GM12878 (cell line): ENCODE measurements around the gene CETN1. TPM values are rescaled to one million over a fixed set of nuclear protein-coding genes. Genes with fewer than 3 reads are reported as not detected.

Experiments used
- ATAC-seq: fragments of 200-7000 bp; cut with Tn5 transposase; 3 replicates; pipeline ENCODE4 v1.9.1; 2020; ENCODE audit warnings: mild to moderate bottlenecking, moderate library complexity
- BruUV-seq: library from RNA; stranded (reverse); fragments of 400-500 nt; replicated peaks from 2 replicates; lab custom pipeline; 2021; lab: Mats Ljungman, UMichigan
- CTCF ChIA-PET: fragments of 300-600 bp; sonication (Branson Sonifier 250); formaldehyde crosslinking; extraction: SDS; loops from one replicate; lab custom pipeline; 2021; ENCODE audit warnings: inconsistent platforms; lab: Yijun Ruan, JAX
- POLR2A ChIA-PET: fragments of 350-600 bp; formaldehyde crosslinking; extraction: SDS; loops from one replicate; lab custom pipeline; 2021; ENCODE audit warnings: inconsistent platforms; lab: Charles Lee
- RAD21 ChIA-PET: fragments of 300-600 bp; sonication (Branson Sonifier 250); formaldehyde crosslinking; loops from one replicate; lab custom pipeline; 2023; ENCODE audit warnings: antibody characterized with exemption; ENCODE audit not compliant: unreplicated experiment; lab: Charles Lee
- SMC1A ChIA-PET: fragments of 300-600 bp; sonication (Branson Sonifier 250); formaldehyde crosslinking; loops from one replicate; lab custom pipeline; 2023; ENCODE audit not compliant: unreplicated experiment, uncharacterized antibody; lab: Charles Lee
- DNase-seq: peaks from one replicate; pipeline ENCODE4 v3.0.0-alpha.2; 2011; ENCODE audit warnings: low read depth, low spot score
- FAIRE-seq: peaks from 3 replicates; lab custom pipeline; 2011; peaks lifted over from hg19 to GRCh38; lab: Jason Lieb, UNC
- H2AFZ ChIP-seq: 2 replicates; pipeline ENCODE4 v1.6.0; 2011; ENCODE audit warnings: low read depth, low read length, control low read depth; ENCODE audit not compliant: control insufficient read depth
- H3K27ac ChIP-seq: 2 replicates; pipeline ENCODE4 v1.5.1; 2011; ENCODE audit warnings: control low read depth; ENCODE audit not compliant: control insufficient read depth, insufficient read depth
- H3K27me3 ChIP-seq, 2 experiments: replicated peaks in 1 of 2; 2 replicates each; pipeline versions ENCODE4 v1.6.0 to v1.6.1; 2011; ENCODE audit warnings: low read length in 1 of 2; ENCODE audit not compliant: control insufficient read depth in 2 of 2, insufficient read depth in 2 of 2
- H3K36me3 ChIP-seq, 2 experiments: 2 replicates each; pipeline ENCODE4 v1.5.1; 2011; ENCODE audit warnings: low read length in 1 of 2; ENCODE audit not compliant: control insufficient read depth in 2 of 2, insufficient read depth in 2 of 2
- H3K4me1 ChIP-seq: 2 replicates; pipeline ENCODE4 v1.6.1; 2011; ENCODE audit warnings: mild to moderate bottlenecking, low read length, moderate library complexity, mixed read lengths; ENCODE audit not compliant: control insufficient read depth, insufficient read depth
- H3K4me2 ChIP-seq: 2 replicates; pipeline ENCODE4 v1.6.0; 2011; ENCODE audit warnings: control low read depth; ENCODE audit not compliant: control insufficient read depth, insufficient read depth
- H3K4me3 ChIP-seq: fragments of 200-600 bp; sonication (generic); 2 replicates; pipeline ENCODE4 v1.5.1; 2016
- H3K79me2 ChIP-seq: 2 replicates; pipeline ENCODE4 v1.6.0; 2011; ENCODE audit warnings: low read length; ENCODE audit not compliant: control insufficient read depth, insufficient read depth
- H3K9ac ChIP-seq: 2 replicates; pipeline ENCODE4 v1.8.0; 2011; ENCODE audit warnings: low read length, control low read depth, mixed read lengths; ENCODE audit not compliant: control insufficient read depth, insufficient read depth
- H3K9me3 ChIP-seq: replicated peaks from 3 replicates; pipeline ENCODE4 v1.5.1; 2011; ENCODE audit warnings: mild to moderate bottlenecking, low read length; ENCODE audit not compliant: control insufficient read depth, insufficient read depth
- H4K20me1 ChIP-seq: 2 replicates; pipeline ENCODE4 v1.6.0; 2011; ENCODE audit not compliant: control insufficient read depth, insufficient read depth
- BMI1 ChIP-seq: fragments of 450-650 bp; IDR thresholded peaks from 2 replicates; pipeline ENCODE4 v1.6.1; 2016; ENCODE audit warnings: mild to moderate bottlenecking, moderate library complexity, borderline replicate concordance
- CHD1 ChIP-seq: IDR thresholded peaks from 2 replicates; pipeline ENCODE4 v1.6.1; 2012; ENCODE audit warnings: low read depth, low read length, improper control_type of control experiment
- CHD4 ChIP-seq: fragments of 200-600 bp; sonication (generic); IDR thresholded peaks from 2 replicates; pipeline ENCODE4 v1.6.1; 2016; ENCODE audit warnings: mild to moderate bottlenecking
- E2F8 ChIP-seq: fragments of 450-650 bp; IDR thresholded peaks from 2 replicates; pipeline ENCODE4 v1.6.1; 2018; ENCODE audit warnings: mild to moderate bottlenecking, low read depth, moderate library complexity; ENCODE audit not compliant: partially characterized antibody
- HDAC2 ChIP-seq: fragments of 200-600 bp; sonication (generic); IDR thresholded peaks from 2 replicates; pipeline ENCODE4 v1.6.1; 2017
- MTA3 ChIP-seq: IDR thresholded peaks from 2 replicates; pipeline ENCODE4 v1.6.1; 2012; ENCODE audit warnings: low read length, inconsistent platforms, borderline replicate concordance
- MYC ChIP-seq: IDR thresholded peaks from 2 replicates; pipeline ENCODE4 v1.6.1; 2011; ENCODE audit warnings: mild to moderate bottlenecking, low read length, moderate library complexity, inconsistent platforms; ENCODE audit not compliant: insufficient read depth, insufficient replicate concordance, insufficient read length, severe bottlenecking
- RBBP5 ChIP-seq: fragments of 200-600 bp; sonication (generic); conservative IDR thresholded peaks from 2 replicates; pipeline ENCODE4 v1.6.1; 2016
- RCOR1 ChIP-seq: conservative IDR thresholded peaks from 2 replicates; pipeline ENCODE4 v1.6.1; 2012; ENCODE audit warnings: low read depth, low read length, improper control_type of control experiment
- REST ChIP-seq: IDR thresholded peaks from 2 replicates; pipeline ENCODE4 v1.6.1; 2012; ENCODE audit warnings: mild to moderate bottlenecking, low read depth, low read length
- RUNX3 ChIP-seq: IDR thresholded peaks from 2 replicates; pipeline ENCODE4 v1.6.1; 2012; ENCODE audit warnings: low read length, inconsistent platforms
- STAT1 ChIP-seq: fragments of 450-650 bp; conservative IDR thresholded peaks from 2 replicates; pipeline ENCODE4 v1.6.1; 2014; ENCODE audit warnings: antibody characterized with exemption, mild to moderate bottlenecking
- WRNIP1 ChIP-seq: IDR thresholded peaks from 2 replicates; pipeline ENCODE4 v1.6.1; 2011; ENCODE audit warnings: low read depth, low read length, improper control_type of control experiment, borderline replicate concordance
- WGBS: methylation state at CpG from one replicate; pipeline ENCODE4 v1.1.6; 2016; ENCODE audit warnings: low lambda C conversion rate; ENCODE audit not compliant: insufficient replicate concordance, insufficient coverage; ENCODE audit errors: missing lambda C conversion rate; 5-methylcytosine and 5-hydroxymethylcytosine counted together
- in situ Hi-C: fragments of 300-500 bp; cut with MboI; formaldehyde crosslinking; loops from 9 replicates; pipeline ENCODE4 v1.14.3; 2018; ENCODE audit warnings: mixed read lengths
- intact Hi-C: fragments of 100-400 bp; cut with micrococcal nuclease; formaldehyde crosslinking; loops from one replicate; pipeline ENCODE4 v1.14.2; 2022; ENCODE audit not compliant: unreplicated experiment
- polyA plus RNA-seq, 11 experiments: library from polyadenylated mRNA; depleted of rRNA in 4 of 11; unstranded in 6 of 11; stranded (reverse) in 5 of 11; fragments of >200 nt; fragmentation: Nextera tagmentation in 4 of 11; fragmentation: Illumina TruSeq in 1 of 11; extraction: Ambion mirVana in 4 of 11; extraction: Trizol in 1 of 11; gene quantifications; 1 replicate in 1 of 11; 2 replicates in 10 of 11; pipeline versions ENCODE4 v1.2.1 to v1.2.3, GENCODE V29; 2011 to 2016; ENCODE audit warnings: inconsistent platforms in 2 of 11, missing spikeins in 2 of 11, low read depth in 1 of 11
- total RNA-seq, 4 experiments: library from RNA; depleted of rRNA in 3 of 4; stranded (reverse); fragments of >200 nt in 3 of 4; fragmentation: Illumina TruSeq in 1 of 4; extraction: Trizol in 1 of 4; gene quantifications; 2 replicates each; pipeline versions ENCODE4 v1.2.1 to v1.2.3, GENCODE V29; 2013 to 2021
- TF ChIP-seq, protein P1 (sequence below): IDR thresholded peaks from 2 replicates; pipeline ENCODE4 v1.6.1; 2011; ENCODE audit warnings: borderline replicate concordance, low read depth, mild to moderate bottlenecking, moderate library complexity, low read length; ENCODE audit not compliant: insufficient read depth, poor library complexity, severe bottlenecking

Gene CETN1
- total and polyA plus RNA-seq, 10 of the 15 experiments (the other 5 are each of a cell fraction or from before 2014, with no cell fraction given) = not detected

DNA sequence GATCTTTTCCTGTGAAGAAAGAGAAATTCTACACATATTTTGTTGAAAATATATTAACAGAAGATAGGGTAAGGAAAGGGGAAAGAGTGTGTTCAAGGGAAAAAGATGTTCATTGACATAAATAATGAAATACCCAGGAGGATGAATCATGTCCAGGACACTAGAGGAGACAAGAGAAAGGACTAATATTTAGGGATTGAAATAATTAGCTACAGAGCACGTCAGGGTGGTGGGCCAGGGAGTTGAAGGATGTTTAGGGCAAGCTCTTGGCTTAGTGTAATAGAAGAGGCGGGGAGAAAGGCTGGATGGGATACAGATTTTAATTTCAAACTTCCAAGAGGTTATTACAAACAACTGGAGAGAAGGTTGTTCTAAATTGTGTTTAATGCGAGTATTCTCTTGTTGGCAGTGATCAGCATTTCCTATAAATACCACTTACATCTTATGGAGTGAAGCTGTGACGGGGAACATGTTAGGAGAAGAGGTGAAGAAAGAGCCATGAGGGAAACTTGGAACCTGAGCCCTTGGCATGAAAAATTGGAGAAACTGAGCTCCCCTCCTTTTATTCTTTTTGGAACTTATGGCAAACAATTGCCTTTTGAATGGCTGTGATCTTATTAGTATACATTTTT lies 36.6 kb upstream of the CETN1 start (continued):
- TF ChIP-seq REST (no peak), CHD1 (no peak), CHD4 (no peak)
- TF ChIP-seq, protein P1, sequence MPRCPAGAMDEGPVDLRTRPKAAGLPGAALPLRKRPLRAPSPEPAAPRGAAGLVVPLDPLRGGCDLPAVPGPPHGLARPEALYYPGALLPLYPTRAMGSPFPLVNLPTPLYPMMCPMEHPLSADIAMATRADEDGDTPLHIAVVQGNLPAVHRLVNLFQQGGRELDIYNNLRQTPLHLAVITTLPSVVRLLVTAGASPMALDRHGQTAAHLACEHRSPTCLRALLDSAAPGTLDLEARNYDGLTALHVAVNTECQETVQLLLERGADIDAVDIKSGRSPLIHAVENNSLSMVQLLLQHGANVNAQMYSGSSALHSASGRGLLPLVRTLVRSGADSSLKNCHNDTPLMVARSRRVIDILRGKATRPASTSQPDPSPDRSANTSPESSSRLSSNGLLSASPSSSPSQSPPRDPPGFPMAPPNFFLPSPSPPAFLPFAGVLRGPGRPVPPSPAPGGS = no peak

DNA sequence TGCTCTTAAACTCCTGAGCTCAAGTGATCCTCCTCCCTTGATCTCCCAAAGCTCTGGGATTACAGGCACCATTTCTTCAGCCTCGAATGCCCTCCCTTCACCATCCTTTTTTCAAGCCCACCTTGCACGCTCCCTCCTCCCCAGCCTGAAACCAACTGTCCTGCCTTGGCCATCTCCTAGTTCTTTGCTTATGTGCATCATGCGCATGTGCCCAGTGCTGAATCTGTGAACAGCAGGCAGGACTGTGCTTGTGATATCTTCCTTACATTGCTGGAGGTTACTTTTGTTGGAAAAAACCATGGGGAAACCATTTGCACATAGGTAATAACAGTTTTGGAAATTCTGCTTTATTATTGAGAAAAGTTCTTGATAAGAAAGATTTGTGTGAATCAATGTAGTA lies 30.2 kb upstream of the CETN1 start:
- Histone ChIP-seq H3K36me3 (no peaks in the 10 kb centered on the region), H3K9ac (no peak overlapping the region), H3K27me3 (no peaks in the 10 kb centered on the region), H3K9me3 (no peaks in the 10 kb centered on the region), H3K4me1 (no peaks in the 10 kb centered on the region), H3K79me2 (no peaks in the 10 kb centered on the region), H4K20me1 (no peaks in the 10 kb centered on the region), H3K27ac (no peak overlapping the region), H3K4me3 (no peak overlapping the region), H2AFZ (no peak overlapping the region), H3K4me2 (no peak overlapping the region)
- ATAC-seq (no peak), DNase-seq (no peak), FAIRE-seq (no peak)
- ChIA-PET CTCF (no interaction called here), POLR2A (no interaction called here), RAD21 (no interaction called here), SMC1A (interaction anchor here (1.1 kb wide), 1 partner anchor 25 kb away, joined by 3 read pairs; no protein-coding TSS in a partner anchor)
- intact Hi-C loops (no loop called here), in situ Hi-C loops (no loop called here)
- no TSS peak for BruUV-seq
- 33% methylated on average over 3 of the region's 3 CpGs for WGBS
- no peak for TF ChIP-seq RUNX3
- TF ChIP-seq STAT1 = no peak
- TF ChIP-seq MTA3 = no peak
- no peak for TF ChIP-seq RCOR1
- no peak for TF ChIP-seq E2F8
- no peak for TF ChIP-seq RBBP5
- TF ChIP-seq HDAC2 = no peak
- no peak for TF ChIP-seq WRNIP1
- no peak for TF ChIP-seq BMI1
- no peak for TF ChIP-seq MYC
